GM21526 (cell line): ENCODE measurements around the gene BHLHA15.

Source experiments
- ATAC-seq: cut with Tn5 transposase; IDR thresholded peaks from one replicate; pipeline ENCODE4 v1.9.1; 2021; ENCODE audit warnings: moderate library complexity; ENCODE audit not compliant: unreplicated experiment, low FRiP score

BHLHA15 gene

DNA sequence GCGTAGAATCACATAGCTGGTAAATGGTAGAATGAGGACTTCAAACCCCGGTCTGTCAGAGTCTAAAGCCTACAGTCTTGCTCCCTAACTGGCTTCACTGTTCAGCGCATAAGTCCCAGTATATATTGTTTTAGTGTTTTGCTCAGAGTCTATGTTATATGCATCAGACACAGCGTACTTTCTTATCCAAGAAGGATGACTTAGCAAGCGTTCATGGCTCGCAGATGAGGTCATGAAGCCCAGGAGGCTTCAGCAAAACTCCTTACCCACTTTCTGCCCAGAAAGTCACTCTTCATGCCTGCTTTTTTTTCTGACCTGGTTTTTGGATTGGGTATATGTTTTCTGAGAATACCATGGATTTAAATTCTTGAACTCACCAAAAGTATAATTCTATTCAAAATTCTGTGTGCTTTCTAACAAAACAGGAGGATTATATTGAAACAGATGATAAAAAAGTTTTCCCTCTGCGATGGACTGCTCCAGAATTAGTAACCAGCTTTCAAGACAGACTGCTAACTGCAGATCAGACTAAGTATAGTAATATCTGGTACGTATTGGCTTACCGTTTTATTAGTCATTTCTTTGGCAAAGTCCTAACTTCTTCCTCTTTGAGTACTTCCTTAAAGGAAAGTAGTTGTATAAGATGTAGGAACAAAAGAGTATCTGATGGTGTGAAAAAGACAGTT, 24.6 kb upstream of the BHLHA15 start:
- no peak for ATAC-seq

DNA sequence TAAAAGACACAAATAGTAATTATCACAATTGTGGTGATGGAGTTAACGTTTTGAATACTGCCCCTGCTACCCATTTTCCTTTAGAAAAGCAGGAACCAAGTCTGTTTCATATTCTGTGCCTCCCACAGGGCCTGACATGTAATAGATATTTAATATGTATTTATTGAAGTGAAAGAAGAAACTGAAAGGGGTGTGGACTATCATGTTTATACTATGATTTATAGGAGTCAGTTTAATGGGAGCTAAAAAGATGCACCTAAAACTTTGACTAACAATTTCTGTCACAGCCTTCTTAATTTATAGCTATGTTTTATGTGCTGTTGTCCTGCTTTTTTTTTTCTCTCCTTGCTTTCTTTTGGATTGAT, 24.1 kb upstream of the BHLHA15 start:
- no peak for ATAC-seq

DNA sequence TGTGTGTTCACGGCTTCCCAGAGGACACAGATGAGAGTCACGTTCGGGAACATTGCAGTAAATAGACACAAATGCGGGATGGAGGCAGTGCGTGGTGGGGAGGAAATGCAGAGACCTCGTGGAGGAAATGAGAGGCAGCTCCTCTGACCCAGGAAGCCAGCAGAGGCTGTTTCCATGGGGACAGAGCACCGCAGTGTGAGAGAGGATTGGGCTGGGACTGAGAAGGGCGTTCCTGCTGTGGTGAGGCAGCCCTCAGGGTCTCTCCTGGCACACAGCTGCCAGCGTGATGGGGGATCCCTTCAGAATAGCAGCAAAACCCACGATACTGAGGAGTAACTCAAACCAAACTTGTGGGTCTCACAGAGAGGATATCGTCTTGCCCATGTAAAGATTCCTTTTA, 21.7 kb upstream of the BHLHA15 start:
- no peak for ATAC-seq

DNA sequence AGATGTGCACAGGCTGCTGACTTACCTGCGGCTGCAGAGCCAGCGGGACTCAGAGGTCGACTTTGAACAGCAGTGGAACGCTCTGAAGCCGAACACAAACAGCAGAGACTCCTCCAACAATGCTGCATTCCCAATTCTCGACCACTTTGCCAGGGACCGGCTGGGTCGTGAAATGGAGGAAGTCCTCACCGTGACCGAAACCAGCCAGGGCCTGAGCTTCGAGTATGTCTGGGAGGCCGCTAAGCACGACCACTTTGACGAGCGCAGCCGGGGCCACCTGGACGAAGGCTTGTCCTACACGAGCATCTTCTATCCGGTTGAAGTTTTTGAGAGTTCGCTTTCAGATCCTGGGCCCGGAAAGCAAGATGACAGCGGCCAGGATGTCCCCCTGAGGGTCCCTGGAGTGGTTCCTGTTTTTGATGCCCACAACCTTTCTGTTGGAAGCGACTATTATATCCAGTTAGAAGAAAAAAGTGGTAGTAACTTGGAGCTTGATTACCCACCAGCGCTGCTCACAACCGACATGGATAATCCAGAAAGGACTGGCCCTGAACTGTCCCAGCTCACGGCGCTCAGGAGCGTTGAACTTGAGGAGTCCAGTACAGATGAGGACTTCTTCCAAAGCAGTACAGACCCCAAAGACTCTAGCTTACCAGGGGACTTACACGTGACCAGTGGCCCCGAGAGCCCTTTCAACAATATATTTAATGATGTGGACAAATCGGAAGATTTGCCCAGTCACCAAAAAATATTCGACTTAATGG, 19.4 kb upstream of the BHLHA15 start:
- no peak for ATAC-seq

DNA sequence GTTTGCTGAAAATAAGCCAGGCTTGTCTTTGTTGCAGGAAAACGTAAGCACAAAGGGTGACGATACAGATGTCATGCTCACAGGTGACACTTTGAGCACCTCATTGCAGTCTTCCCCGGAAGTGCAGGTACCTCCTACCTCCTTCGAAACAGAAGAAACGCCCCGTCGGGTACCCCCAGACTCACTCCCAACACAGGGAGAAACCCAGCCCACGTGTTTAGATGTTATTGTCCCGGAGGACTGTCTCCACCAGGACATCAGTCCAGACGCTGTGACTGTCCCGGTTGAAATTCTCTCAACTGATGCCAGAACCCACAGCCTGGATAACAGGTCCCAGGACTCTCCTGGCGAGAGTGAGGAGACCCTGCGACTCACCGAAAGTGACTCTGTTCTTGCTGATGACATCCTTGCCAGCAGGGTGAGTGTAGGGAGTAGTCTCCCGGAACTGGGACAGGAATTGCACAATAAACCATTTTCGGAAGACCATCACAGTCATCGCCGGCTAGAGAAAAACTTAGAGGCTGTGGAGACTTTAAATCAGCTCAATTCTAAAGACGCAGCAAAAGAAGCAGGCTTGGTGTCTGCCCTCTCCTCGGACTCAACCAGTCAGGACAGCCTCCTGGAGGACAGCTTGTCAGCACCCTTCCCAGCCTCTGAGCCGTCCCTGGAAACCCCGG, 18.3 kb upstream of the BHLHA15 start:
- ATAC-seq: no peak

DNA sequence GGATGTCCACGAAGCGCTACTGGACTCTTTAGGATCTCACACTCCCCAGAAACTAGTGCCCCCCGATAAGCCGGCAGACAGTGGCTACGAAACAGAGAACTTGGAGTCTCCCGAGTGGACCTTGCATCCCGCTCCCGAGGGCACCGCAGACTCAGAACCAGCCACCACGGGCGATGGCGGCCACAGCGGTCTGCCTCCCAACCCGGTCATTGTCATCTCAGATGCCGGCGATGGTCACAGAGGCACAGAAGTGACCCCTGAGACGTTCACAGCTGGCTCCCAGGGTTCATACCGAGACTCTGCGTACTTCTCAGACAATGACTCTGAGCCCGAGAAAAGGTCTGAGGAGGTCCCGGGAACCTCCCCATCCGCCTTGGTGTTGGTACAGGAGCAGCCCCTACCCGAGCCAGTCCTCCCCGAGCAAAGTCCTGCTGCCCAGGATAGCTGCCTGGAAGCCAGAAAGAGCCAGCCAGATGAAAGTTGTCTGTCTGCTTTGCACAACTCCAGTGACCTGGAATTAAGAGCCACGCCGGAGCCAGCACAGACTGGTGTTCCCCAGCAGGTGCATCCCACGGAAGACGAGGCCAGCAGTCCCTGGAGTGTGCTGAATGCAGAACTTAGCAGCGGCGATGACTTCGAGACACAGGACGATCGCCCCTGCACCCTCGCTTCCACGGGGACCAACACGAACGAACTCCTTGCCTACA, 17.6 kb upstream of the BHLHA15 start:
- ATAC-seq: no peak

DNA sequence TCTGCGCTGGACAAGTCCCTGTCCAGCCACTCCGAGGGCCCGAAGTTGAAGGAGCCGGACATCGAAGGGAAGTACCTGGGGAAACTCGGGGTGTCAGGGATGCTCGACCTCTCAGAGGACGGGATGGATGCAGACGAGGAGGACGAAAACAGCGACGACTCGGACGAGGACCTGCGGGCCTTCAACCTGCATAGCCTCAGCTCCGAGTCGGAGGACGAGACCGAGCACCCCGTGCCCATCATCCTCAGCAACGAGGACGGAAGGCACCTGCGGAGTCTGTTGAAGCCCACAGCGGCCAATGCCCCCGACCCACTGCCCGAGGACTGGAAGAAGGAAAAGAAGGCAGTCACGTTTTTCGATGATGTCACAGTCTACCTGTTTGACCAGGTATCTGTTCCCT, 17.1 kb upstream of the BHLHA15 start:
- no peak for ATAC-seq

DNA sequence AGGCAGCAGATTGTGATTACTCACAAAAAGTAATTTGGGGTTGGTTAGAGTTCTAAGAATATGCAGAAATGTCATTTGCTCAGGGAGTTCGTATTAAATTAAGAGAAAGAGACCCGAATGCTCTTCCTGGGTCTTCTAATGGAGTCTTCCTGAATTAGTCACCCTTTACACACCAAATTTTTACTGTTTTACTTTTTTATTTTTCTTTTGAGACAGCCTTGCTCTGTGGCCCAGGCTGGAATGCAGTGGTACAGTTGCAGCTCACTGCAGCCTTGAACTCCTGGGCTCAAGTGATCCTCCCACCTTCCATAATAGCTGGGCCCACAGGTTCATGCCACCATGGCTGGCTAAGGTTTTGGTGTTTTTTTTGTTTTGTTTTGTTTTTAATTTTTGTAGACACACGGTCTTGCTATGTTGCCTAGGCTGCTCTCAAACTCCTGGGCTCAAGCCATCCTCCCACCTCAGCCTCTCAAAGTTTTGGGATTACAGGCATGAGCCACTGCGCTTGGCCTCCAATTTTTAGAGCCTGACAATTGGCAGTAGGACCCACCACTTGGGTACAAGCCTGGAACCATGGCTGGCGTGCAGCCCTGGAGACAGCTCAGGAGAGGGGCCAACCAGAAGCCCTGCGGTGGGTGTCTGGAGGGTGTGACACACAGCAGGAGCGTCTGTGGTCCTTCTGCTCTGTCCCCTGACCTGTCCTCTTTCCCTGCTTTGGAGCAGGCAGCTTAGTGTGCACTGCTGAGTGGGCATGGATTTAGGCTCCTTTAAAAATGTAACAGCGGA, 16.4 kb upstream of the BHLHA15 start:
- ATAC-seq: no peak

DNA sequence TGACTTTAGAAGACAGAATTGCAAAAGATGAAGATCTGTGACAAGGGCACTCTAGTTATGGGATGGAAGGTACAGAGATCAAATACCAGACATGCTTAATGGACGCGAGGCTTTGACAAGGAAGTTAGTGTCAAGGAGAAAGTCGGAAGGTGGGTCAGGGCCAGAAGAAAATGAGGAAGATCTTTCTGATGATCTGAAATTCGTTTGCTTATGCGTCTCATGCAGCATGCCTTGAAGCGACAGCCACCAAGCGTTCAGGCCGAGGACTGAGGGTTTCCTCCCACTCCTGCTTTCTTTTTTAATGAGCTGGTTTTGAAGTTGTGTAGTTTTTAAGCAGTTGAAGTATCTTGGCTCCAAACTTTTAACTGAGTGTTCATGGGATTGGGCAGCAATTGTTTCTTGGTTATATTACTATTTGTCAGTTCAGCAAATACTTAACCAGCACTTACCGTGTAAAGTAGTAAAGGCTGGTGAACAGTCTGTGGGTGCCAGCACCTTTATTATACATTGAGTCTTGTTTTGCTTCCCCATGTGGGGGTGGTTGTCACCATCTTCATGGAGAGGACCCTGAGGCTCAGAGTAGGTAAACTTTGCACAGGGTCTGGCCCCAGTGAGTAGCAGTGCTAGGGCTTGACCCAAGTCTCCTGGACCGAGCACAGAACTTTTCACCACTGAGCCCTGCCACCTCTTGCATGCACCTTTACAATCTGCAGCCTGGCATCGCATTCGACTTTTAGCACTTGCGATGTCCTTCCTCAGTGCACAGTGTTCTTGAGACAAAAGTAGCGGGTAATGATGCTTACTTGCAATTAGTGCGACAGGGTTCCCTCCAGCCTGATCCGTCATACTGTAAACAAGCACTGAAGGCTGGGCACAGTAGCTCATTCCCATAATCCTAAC, 14.3 kb upstream of the BHLHA15 start:
- ATAC-seq: no peak

DNA sequence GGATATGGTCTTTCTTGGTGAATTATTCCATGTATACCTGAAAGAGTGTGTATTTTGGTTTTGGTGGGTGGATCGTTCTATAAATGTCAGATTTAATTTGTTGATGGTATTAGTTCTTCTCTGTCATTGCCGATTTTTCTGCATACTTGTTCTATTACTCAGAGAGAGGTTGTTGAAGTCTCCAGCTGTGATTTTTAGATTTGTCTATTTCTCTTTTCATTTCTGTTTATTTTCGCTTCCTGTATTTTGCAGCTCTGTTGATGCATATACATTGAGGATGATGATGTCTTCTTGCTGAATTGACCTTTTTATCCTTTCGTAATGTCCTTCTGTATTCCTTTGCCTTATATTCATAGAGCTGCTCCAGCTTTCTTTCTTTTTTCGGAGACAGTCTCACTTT, 12.1 kb upstream of the BHLHA15 start:
- no peak for ATAC-seq

DNA sequence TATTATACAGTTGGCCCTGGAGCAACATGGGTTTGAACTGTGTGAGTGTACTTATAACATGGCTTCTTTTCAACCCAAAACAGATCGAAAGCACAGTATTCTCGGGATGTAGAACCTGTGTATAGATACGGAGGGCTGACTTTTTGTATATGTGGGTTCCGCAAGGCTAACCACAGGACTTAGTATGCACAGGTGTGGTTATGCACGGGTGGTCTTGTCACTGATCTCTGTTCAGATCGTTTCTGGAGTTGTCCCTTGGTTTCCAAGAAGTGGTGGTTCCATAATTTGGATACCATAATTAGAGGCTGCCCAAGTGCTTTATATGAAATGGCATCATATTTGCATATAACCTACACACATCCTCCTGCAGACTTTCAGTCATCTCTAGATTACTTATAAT, 10.9 kb upstream of the BHLHA15 start:
- peak; percentile 38 for ATAC-seq

DNA sequence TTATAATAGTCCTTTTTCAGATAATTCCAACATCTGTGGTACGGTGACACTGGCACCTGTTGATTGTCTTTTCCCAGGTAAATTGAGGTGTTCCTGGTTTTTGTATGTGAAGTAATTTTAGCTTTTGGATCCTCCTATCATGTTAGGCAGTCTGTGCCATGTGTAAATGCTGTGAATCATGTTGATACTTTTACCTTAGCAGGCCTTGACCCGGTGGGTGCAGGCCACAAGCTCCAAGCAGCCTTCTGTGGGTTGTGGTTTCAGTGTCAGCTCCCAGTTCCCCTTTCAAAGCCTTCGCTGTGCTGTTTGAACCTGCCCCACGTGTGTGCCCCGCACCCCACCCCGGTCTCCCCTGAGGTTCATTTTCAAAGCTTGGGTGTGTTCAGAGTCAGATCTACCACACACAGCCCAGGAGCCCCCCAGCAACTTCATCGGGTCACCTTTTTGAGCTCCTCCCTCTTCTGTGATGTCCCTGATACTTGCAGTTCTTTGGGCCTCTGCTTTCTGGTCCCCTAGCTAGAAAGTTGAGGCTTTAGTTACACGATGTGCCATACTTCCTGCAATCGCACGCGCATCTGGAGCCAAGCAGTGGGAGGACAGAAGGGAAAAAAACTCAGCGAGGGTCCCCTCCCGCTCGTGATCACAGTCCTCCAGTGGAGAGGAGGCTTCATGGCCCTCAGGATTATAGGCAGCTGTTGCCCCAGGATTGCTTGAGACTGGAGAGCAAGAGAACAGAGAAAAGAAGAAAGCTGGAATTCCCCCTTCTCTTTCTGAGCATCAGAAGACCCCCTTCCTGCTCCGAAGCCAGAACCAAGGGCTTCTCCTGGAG, 8.7 kb upstream of the BHLHA15 start:
- peak; percentile 89 for ATAC-seq

DNA sequence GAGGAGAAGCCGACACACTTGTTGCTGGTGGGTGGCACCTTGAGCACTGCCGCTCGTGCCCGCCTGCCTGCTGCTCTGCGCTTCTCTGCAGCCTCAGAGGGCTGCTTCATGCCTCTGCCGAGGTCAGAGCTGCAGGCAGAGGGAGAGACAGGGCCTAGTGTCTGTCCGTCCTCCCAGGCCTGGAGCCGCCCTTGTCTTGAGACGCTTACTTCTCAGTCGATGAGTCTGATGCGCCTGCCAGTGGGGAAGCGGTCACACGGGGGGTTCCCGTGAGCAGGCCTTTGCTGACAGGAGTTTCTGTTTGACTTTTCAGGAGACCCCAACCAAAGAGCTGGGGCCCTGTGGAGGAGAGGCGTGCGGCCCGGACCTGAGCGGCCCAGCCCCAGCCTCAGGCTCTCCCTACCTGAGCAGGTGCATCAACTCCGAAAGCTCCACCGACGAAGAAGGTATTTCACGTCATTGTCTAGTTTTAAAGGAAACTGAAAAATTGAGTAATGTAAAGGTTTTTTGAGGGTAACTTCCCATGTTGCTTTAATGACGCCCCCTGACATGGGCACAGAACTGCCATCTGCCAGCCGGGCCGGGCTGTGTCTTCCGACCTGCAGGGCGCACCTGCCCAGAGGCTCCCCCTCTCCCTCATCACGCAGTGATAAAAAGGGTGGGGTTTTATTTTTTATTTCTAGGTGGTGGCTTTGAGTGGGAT, 7.8 kb upstream of the BHLHA15 start:
- ATAC-seq: no peak

DNA sequence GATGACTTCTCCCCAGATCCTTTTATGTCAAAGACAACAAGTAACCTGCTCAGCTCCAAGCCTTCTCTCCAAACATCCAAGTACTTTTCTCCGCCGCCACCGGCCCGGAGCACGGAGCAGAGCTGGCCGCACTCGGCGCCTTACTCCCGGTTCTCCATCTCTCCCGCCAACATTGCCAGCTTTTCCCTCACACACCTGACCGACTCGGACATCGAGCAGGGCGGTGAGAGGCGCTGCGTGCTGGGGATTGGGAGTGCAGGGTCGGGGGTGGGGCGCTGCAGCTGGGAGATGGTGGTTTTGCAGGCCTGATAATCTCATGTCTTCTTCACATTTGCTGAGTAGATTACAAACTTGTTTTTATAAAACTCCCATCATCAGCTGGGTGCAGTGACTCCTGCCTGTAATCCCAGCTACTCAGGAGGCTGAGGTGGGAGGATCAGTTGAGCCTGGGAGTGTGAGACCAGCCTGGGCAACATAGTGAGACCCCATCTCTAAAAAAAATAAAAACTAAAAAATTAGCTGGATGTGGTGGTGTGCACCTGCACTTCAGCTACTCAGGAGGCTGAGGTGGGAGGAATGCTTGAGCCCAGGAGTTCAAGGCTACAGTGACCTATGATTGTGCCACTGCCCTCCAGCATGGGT, 7.2 kb upstream of the BHLHA15 start:
- ATAC-seq: no peak

DNA sequence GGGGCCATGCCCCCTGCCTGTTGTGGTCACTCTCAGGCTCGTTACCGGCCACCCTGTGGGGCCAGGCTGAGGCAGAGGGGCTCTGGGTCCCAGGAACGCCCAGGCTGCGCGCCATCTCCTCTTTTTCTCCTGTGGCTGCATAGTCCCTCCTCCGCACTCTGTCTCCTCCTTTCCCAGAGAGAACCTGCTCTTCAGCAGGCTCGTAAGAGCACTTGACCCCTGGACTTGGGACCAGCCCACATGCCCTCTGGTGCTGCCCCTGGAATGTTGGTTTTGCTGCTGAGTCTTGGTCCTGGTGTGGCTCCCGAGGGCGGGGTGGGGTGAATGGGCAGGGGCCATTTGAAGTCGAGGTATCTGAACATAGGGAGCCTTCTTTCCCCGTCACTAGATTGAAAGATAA, 6.6 kb upstream of the BHLHA15 start:
- no peak for ATAC-seq

DNA sequence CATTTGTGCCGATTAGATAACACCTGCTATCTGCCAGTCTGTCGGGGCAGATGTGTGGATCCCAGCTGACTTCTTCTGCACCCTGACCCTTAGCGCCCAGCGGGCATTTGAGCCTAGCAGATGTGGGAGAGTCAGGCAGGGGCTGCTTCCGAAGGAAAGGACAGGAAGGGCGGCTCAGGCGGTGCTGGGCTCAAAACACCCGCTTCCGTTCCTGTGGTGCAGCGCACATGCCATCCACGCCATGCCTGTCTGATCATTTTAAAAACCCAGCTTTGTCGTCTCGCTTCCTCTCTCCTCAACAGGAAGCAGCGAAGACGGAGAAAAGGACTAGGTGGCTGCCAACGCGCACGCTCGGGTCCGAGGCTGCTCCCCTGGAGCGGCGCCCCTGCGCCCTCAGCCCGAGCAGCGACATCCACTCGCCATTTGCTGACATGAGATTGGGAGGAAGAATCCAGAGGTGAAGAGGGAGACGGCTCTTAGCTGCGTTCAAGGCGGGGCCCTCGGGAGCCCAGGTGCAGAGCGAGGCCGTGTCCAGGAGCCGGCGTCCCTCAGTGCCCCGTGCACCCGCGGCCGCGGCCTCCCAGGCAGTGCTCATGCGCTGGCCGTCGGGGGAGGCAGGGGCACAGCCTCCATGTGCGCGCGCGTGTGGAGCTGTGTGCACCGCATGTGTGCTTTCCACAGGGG, 5.9 kb upstream of the BHLHA15 start:
- ATAC-seq: no peak
